HepG2 (cell line): ENCODE results near the gene STUB1. TPM values are rescaled to one million over a fixed set of nuclear protein-coding genes. Genes with fewer than 3 reads are reported as not detected.

Experiments used
- CENPT ChIP-seq: sonication (generic); formaldehyde crosslinking; IDR thresholded peaks from 2 replicates; pipeline ENCODE4 v1.8.0; 2022; ENCODE audit warnings: low read depth, mild to moderate bottlenecking, moderate library complexity, missing genetic modification reagents
- DBP ChIP-seq: sonication (generic); formaldehyde crosslinking; IDR thresholded peaks from 2 replicates; pipeline ENCODE4 v1.4.0; 2020; ENCODE audit warnings: missing genetic modification reagents; ENCODE audit errors: not compliant biosample characterization
- ELF3 ChIP-seq: IDR thresholded peaks from 2 replicates; pipeline ENCODE4 v1.6.1; 2016; ENCODE audit warnings: missing genetic modification reagents, missing compliant biosample characterization
- FOSL2 ChIP-seq: sonication (generic); formaldehyde crosslinking; IDR thresholded peaks from 2 replicates; pipeline ENCODE4 v1.4.0; 2020; ENCODE audit warnings: missing genetic modification reagents
- GATAD1 ChIP-seq: IDR thresholded peaks from 2 replicates; pipeline ENCODE4 v1.6.1; 2016; ENCODE audit warnings: missing genetic modification reagents, missing compliant biosample characterization
- HNRNPL ChIP-seq: fragments of 200-400 bp; formaldehyde crosslinking; IDR thresholded peaks from 2 replicates; pipeline ENCODE4 v1.6.1; 2017; ENCODE audit warnings: mild to moderate bottlenecking, low read depth, low read length
- HOXD1 ChIP-seq: sonication (generic); formaldehyde crosslinking; IDR thresholded peaks from 2 replicates; pipeline ENCODE4 v1.5.0; 2020; ENCODE audit warnings: missing genetic modification reagents
- IRF1 ChIP-seq: sonication (generic); formaldehyde crosslinking; IDR thresholded peaks from 2 replicates; pipeline ENCODE4 v1.4.0; 2020; ENCODE audit warnings: low read depth, mild to moderate bottlenecking, missing genetic modification reagents
- PAXIP1 ChIP-seq: sonication (generic); formaldehyde crosslinking; conservative IDR thresholded peaks from 2 replicates; pipeline ENCODE4 v1.4.0; 2020; ENCODE audit warnings: mild to moderate bottlenecking, missing genetic modification reagents, moderate library complexity
- REL ChIP-seq: sonication (generic); formaldehyde crosslinking; conservative IDR thresholded peaks from 2 replicates; pipeline ENCODE4 v1.8.0; 2022; ENCODE audit warnings: mild to moderate bottlenecking, missing genetic modification reagents, moderate library complexity
- SETDB1 ChIP-seq: sonication (generic); formaldehyde crosslinking; IDR thresholded peaks from 2 replicates; pipeline ENCODE4 v1.5.1; 2020; ENCODE audit warnings: missing genetic modification reagents, mild to moderate bottlenecking, borderline replicate concordance
- SMC3 ChIP-seq: IDR thresholded peaks from 2 replicates; pipeline ENCODE4 v1.6.1; 2011; ENCODE audit warnings: low read length, improper control_type of control experiment
- SP140L ChIP-seq: sonication (generic); formaldehyde crosslinking; IDR thresholded peaks from 2 replicates; pipeline ENCODE4 v1.4.0; 2020; ENCODE audit warnings: missing genetic modification reagents, borderline replicate concordance
- ZNF407 ChIP-seq: sonication (generic); formaldehyde crosslinking; IDR thresholded peaks from one replicate; pipeline ENCODE4 v1.5.1; 2020; ENCODE audit warnings: mild to moderate bottlenecking, missing genetic modification reagents; ENCODE audit errors: not compliant biosample characterization
- ZNF460 ChIP-seq: sonication (generic); formaldehyde crosslinking; IDR thresholded peaks from 2 replicates; pipeline ENCODE4 v1.5.1; 2020; ENCODE audit warnings: missing genetic modification reagents, mild to moderate bottlenecking, borderline replicate concordance
- polyA plus RNA-seq, 8 experiments: library from polyadenylated mRNA; depleted of rRNA in 3 of 8; stranded (reverse) in 7 of 8; unstranded in 1 of 8; fragments of >200 nt; fragmentation: Illumina TruSeq in 4 of 8; extraction: Trizol in 4 of 8; gene quantifications; 2 replicates each; pipeline versions ENCODE4 v1.2.1 to v1.2.3, GENCODE V29; 2011 to 2016; ENCODE audit warnings: low read depth in 4 of 8, missing spikeins in 1 of 8, mixed read lengths in 1 of 8; ENCODE audit not compliant: insufficient read depth in 1 of 8
- total RNA-seq, 5 experiments: library from RNA; depleted of rRNA; stranded (reverse); fragments of >200 nt; fragmentation: Illumina TruSeq; extraction: Trizol; gene quantifications; 2 replicates each; pipeline ENCODE4 v1.2.3, GENCODE V29; 2016; ENCODE audit warnings: low read depth in 1 of 5

STUB1 gene
- total and polyA plus RNA-seq, 2 of the 13 experiments (the other 11 are each of a cell fraction or from before 2014, with no cell fraction given) = 52.9 to 78.2 TPM

GRCh38 chr16:642189-643049 is 37.8 kb upstream of the STUB1 start (continued):
- TF ChIP-seq SETDB1 (CRISPR knock-in tag) = no peak
- no peak for TF ChIP-seq REL (CRISPR knock-in tag)
- peak; percentile 62 for TF ChIP-seq ZNF407 (CRISPR knock-in tag)
- TF ChIP-seq SMC3 = no peak
- TF ChIP-seq HNRNPL = 0 out of 2 replicates have a peak, but pooled peaks have one; percentile 26
- TF ChIP-seq ELF3 (CRISPR knock-in tag) = peak; percentile 94
- 0 out of 2 replicates have a peak, but pooled peaks have one; percentile 12 for TF ChIP-seq GATAD1 (CRISPR knock-in tag)
- peak; percentile 20 for TF ChIP-seq DBP (CRISPR knock-in tag)
- TF ChIP-seq IRF1 (CRISPR knock-in tag) = 0 out of 2 replicates have a peak, but pooled peaks have one; percentile 54
- no peak for TF ChIP-seq SP140L
- no peak for TF ChIP-seq ZNF460 (CRISPR knock-in tag)
- TF ChIP-seq FOSL2 (CRISPR knock-in tag) = no peak; the same call in 1 of the 2 replicates
- TF ChIP-seq HOXD1 (CRISPR knock-in tag) = no peak
- peak; percentile 55 for TF ChIP-seq PAXIP1 (CRISPR knock-in tag)
- TF ChIP-seq CENPT (CRISPR knock-in tag) = peak; percentile 66; the same call in 1 of the 2 replicates
